ENCODE results near the gene CYB5R4.

The CYB5R4 gene

GRCh38 chr6:83859410-83860358 is at the start of gene CYB5R4:
Gene CYB5R4 (plus strand): TSS chr6:83859689. CDS start chr6:83859783, 94 bp downstream.
- H3K27ac ChIP-seq = peak within 1 kb of the TSS; percentile 69
- no peaks in the 10 kb centered on the region for H3K36me3 ChIP-seq (ENCODE audit: control insufficient read depth, insufficient read depth, low read length)
- peak within 1 kb of the TSS; percentile 92 for H2AFZ ChIP-seq
- H3K9ac ChIP-seq = peak within 1 kb of the TSS; percentile 48
- no peaks in the 10 kb centered on the region for H3K9me3 ChIP-seq (ENCODE audit: control insufficient read depth, low read length)
- TF ChIP-seq CTCF (IDR thresholded peaks at IDR 0.05) = peak; percentile 44
- no peaks in the 10 kb centered on the region for H3K27me3 ChIP-seq (ENCODE audit: control insufficient read depth, insufficient read depth, low read length)
- H3K4me3 ChIP-seq (ENCODE audit: low read depth, low read length) = peak within 1 kb of the TSS; percentile 83
- H3K4me2 ChIP-seq (ENCODE audit: low read length) = peak within 1 kb of the TSS; percentile 80
- H3K79me2 ChIP-seq = peaks cover 12% of the 10 kb centered on the region
- peaks cover 3% of the 10 kb centered on the region for H3K4me1 ChIP-seq

GRCh38 chr6:83812595-83812994 is 46.9 kb upstream of the CYB5R4 start:
- Histone ChIP-seq H3K4me1 (no peaks in the 10 kb centered on the region), H3K9me3 (ENCODE audit: control insufficient read depth, low read length) (no peaks in the 10 kb centered on the region), H3K36me3 (ENCODE audit: control insufficient read depth, insufficient read depth, low read length) (no peaks in the 10 kb centered on the region), H3K27ac (no peak overlapping the region), H2AFZ (no peak overlapping the region), H3K4me3 (ENCODE audit: low read depth, low read length) (no peak overlapping the region), H3K79me2 (no peaks in the 10 kb centered on the region), H3K9ac (no peak overlapping the region), H3K27me3 (ENCODE audit: control insufficient read depth, insufficient read depth, low read length) (no peaks in the 10 kb centered on the region), H3K4me2 (ENCODE audit: low read length) (no peak overlapping the region)
- TF ChIP-seq CTCF (IDR thresholded peaks at IDR 0.05) = no peak

- H3K79me2 ChIP-seq = no peaks in the 10 kb centered on the region
- no peaks in the 10 kb centered on the region for H3K9me3 ChIP-seq (ENCODE audit: control insufficient read depth, low read length)
- TF ChIP-seq CTCF (IDR thresholded peaks at IDR 0.05) = no peak
- no peak overlapping the region for H3K27ac ChIP-seq
- H3K36me3 ChIP-seq (ENCODE audit: control insufficient read depth, insufficient read depth, low read length) = no peaks in the 10 kb centered on the region
- H3K4me2 ChIP-seq (ENCODE audit: low read length) = no peak overlapping the region
- H3K27me3 ChIP-seq (ENCODE audit: control insufficient read depth, insufficient read depth, low read length) = no peaks in the 10 kb centered on the region
- H3K9ac ChIP-seq = no peak overlapping the region
- H3K4me1 ChIP-seq = no peaks in the 10 kb centered on the region
- no peak overlapping the region for H3K4me3 ChIP-seq (ENCODE audit: low read depth, low read length)
- H2AFZ ChIP-seq = no peak overlapping the region
Observed at GRCh38 chr6:83815631-83816272, 43.7 kb upstream of the CYB5R4 start.

- H3K4me1 ChIP-seq = no peaks in the 10 kb centered on the region
- H3K9ac ChIP-seq = no peak overlapping the region
- H3K4me3 ChIP-seq (ENCODE audit: low read depth, low read length) = no peak overlapping the region
- no peak overlapping the region for H3K27ac ChIP-seq
- H3K79me2 ChIP-seq = no peaks in the 10 kb centered on the region
- H3K4me2 ChIP-seq (ENCODE audit: low read length) = no peak overlapping the region
- H3K27me3 ChIP-seq (ENCODE audit: control insufficient read depth, insufficient read depth, low read length) = no peaks in the 10 kb centered on the region
- H2AFZ ChIP-seq = no peak overlapping the region
- no peaks in the 10 kb centered on the region for H3K9me3 ChIP-seq (ENCODE audit: control insufficient read depth, low read length)
- H3K36me3 ChIP-seq (ENCODE audit: control insufficient read depth, insufficient read depth, low read length) = no peaks in the 10 kb centered on the region
- TF ChIP-seq CTCF (IDR thresholded peaks at IDR 0.05) = no peak
Observed at GRCh38 chr6:83822629-83823169, 36.8 kb upstream of the CYB5R4 start.
